Measurements from ENCODE around the gene LRWD1.

DNA sequence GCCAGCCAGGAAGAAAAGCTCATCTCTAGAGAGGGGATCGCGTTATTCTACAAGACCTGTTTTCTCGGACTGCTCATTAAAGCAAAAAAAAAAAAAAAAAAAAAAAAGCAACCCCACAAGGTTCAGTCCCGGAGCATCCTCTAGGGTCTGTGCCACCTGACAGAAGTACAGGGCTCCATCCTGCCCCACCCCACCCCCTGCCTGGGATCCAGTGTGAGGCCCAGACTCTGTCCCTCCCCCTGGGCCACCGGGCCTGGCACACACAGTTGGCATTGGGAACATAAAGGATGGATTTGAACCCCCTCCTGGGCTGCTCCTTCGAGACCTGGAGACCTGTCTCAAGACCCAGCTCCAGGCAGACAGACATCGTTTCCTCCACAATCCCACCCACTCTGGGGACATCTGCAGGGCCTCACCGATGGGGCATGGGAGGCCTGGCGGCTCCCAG is 30.7 kb upstream of the LRWD1 start:
- TF ChIP-seq CTCF (IDR thresholded peaks at IDR 0.05) (no peak), POLR2A (IDR thresholded peaks at IDR 0.05) (no peak)
